Cortex of kidney (tissue), 1 donor: Measurements from ENCODE around the gene MYL4.
"Not testable (repeated sequence)": the region's sequence is repeated elsewhere in the genome, so short reads cannot be mapped to it uniquely, and the experiment has no call there.

ENCODE experiments used
- DNase-seq: peaks from one replicate; lab custom pipeline; 2025; lab: John Stamatoyannopoulos, UW

MYL4 gene

DNA sequence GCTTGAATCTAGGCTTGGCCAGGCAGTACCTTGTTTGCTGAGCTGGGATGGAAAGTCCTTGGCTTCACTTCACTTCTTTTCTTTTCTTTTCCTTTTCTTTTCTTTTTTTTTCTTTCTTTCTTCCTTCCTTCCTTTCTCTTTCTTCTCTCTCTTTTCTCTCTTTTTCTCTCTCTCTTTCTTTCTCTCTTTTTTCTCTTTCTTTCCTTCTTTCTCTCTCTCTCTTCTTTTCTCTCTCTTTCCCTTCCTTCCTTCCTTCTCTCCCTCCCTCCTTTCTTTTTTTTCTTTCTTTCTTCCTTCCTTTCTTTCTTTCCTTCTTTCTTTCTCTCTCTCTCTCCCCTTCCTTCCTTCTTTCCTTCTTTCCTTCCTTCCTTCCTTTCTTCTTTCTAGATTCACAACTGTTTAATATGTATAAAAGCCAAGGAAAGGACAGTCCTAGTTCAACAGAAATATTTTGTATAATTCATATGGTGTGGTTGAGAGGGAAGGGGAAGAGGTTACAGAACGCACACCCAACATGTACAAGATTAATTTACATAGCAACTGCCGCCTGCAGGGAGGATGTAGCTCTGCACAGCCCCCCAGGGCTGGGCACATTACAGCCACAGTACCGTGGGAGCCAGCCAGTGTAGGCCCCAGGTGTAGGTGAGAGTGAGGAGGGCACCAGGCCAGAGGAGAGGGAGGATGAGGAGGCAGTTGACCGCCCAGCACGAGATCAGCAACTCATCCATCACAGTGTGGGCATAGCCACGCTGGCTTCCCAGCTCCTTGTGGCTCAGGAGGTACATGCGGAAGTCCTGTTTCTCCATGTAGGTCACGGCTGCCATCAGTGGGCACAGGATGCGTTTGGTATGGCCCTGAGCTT lies 34.8 kb downstream of the MYL4 start:
- no peak for DNase-seq

GRCh38 chr17:47244697-47245096 lies 35.5 kb downstream of the MYL4 start:
- DNase-seq: no peak

DNA sequence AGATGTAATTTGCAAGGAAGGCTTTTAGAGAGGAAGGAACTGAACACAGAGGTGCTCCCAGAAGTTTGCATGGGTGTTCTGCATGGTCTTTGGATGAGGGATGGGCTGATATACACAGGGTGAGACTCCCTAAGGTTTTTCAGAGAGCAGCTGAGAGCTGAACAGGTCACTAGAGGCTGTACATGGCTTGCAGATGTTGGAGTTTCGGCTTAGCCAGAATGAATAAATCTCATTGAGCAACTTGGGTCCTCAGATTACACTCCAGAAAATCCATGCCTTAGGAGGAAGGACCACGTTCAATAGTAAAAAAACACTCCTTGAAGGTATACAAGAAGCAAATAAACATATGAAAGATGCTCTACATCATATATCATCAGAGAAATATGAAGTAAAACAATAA lies 37.0 kb downstream of the MYL4 start:
- DNase-seq: no peak

GRCh38 chr17:47250855-47251254 lies 41.7 kb downstream of the MYL4 start:
- no peak for DNase-seq

DNA sequence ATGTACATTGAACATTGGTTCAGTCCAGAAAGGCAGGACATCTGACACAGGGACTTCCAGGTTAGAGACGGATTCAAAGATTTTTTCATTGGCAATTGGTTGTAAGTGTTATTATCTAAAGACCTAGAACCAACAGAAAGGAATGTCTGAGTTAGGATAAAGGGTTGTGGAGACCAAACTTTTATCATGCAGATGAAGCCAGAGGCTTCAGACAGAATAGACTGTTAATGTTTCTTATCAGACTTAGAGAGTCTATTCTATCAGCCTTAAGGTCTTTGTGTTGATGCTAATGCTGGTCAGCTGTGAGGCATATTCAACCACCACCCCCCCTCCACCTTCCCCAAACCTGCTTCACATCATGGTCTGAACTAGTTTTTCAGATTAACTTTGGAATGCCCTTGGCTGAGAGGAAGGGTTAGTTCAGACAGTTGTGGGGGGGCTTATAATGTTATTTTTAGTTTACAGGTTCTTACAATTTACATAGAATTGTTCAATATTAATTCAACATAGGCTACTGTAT lies 42.3 kb downstream of the MYL4 start:
- no peak for DNase-seq

DNA sequence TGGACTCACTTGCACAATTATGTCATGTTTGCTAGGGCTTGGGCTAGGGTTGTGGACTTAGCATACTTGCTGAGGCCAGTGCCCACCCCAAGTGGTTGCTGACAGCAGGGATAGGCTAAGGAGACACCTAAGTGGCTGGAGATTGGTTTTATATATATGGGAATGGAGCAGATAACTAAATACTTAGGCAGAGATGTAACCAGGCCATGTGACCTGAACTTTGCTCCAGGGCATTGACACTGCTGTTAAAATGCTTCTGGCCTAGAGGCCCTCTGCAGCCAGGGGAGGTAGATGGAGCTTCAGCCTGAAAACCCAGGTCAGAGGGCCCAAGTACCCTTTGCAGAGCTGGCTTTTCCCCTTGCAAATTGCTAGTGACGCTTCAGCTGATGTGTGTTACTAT lies 43.1 kb downstream of the MYL4 start:
- DNase-seq: no peak

GRCh38 chr17:47252766-47253512 lies 43.8 kb downstream of the MYL4 start:
- DNase-seq: no peak

DNA sequence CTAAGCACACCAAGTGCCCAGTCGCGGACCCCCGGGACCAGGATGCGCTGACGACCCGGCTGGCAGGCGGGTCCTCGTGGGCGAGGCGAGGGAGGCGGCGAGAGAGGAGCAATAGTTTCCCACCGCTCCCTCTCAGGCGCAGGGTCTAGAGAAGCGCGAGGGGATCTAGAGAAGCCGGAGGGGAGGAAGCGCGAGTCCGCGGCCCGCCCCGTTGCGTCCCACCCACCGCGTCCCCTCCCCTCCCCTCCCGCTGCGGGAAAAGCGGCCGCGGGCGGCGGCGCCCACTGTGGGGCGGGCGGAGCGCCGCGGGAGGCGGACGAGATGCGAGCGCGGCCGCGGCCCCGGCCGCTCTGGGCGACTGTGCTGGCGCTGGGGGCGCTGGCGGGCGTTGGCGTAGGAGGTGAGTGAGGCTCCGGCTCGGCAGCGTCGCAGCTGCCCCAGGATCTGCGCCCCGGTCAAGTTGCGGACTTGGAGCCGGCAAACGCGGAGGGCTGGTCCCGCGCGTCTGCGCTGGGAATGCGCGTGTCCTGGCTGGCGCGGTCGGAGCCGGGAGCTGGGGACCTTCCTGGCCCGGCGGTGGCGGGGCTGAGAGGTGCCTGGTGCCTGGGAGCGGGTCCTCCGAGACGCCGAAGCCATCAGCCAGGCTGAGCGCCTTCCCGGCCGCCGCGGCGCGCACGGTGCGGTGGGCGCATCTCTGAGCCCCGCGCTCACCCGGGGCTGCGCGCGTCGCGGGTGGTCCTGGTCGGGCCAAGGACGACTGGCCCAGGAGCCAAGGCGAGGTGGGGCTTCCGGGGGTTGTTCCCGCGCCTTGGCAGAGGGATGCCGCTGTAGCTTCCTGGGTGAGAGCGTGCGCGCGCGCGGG lies 44.6 kb downstream of the MYL4 start, which contains the start of gene ITGB3:
ITGB3 (plus strand) TSS at position 287 of the 862 bp plus-strand sequence; CDS start at position 322, 35 bp downstream.
- DNase-seq: no peak

- no peak for DNase-seq
These were observed 45.3 kb downstream of the MYL4 start for GRCh38 chr17:47254403-47254943.

DNA sequence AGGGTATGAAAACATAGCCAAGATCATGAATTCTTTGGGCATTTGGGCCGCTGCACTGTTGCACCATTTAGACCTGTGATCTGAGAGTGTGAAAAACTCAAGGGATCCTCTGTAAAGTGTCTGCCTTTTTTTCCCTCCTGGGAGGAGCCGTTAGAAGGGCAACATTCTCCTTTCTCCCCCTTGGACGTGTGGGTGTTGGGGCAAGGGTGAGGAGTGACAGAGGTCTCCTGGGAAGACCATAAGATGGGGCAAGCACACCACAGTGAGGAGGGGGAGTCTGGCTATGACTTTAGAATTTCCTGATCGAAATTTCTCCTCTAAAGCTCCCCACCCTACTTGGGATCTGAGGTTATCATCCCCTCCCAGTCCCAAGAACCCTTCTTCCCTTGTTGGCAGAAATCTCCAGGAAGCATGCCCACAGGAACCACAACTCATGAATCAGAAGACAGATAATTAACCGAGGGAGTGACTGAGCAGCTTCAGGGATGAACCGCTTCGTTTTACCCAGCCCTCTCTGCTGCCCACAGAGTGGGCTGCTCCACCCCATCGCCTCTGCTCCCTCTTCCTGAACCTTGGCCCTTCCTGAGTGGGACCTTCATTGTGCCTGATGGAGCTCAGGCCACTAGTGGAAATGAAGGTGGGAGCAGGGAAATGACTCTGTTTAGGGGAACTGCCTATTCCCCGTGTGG lies 48.6 kb downstream of the MYL4 start:
- no peak for DNase-seq

DNA sequence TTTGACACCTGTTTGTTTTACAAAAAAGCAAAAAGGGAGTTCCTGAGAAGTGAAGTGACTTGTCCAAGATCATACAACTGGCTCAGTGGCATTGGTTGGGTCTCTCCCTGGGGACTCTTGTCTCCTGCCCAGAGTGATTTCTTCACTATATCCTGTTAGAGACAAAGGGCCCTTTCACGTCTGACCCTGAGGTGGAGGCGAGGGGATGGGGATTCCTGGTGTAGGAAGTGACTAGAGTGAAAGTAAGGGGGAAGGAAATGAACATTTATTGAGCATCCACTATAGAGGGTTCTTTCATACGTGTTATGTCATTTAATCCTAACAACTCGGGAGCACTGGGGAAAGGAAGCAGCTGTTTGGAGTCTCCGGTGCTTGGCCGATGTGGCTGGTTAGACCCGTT lies 53.4 kb downstream of the MYL4 start:
- no peak for DNase-seq

DNA sequence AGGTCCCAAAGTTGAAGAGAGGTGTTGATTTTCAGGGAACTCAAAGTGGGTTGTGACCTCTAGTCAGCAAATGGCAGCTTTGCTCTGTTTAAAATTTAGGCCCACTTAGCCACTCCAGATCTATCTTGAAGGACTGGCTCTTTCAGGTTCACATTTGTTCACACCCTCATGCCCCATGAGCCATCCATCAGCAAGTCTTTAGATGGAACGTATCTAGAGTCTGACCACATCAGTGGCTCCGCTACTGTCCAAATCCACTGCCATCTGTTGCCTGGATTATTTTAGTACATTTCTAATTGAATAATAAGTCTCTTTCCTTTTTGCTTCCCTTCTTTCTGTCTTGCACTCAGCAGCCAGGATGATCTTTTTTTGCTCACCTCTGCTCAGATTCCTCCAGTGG lies 55.0 kb downstream of the MYL4 start:
- no peak for DNase-seq

DNA sequence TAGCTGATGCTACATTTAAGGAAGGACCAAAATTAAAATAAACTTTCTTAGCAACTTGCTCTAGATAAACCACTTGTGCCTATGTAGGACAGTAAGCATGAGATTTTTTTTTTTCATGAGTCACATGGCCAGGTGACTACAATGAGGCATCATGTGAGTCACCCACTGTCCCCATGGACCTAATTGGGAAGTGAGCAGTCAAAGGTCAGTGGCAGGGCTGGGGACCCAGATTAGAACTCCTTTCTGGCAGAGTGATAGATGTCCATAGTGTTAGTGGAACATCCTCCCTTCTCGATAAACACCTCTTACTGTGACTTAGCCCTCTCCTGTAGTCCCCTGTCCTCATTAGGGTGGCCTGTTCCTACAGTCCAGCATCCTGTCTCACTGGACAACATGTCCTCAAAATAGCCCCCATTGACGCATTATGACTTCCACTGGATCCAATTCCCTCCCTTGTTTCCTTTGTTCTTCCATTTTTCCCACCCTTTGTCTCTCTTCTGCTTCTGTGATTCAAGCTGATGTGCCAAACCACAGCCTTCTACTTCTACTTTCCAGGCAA lies 56.9 kb downstream of the MYL4 start:
- no peak for DNase-seq

DNA sequence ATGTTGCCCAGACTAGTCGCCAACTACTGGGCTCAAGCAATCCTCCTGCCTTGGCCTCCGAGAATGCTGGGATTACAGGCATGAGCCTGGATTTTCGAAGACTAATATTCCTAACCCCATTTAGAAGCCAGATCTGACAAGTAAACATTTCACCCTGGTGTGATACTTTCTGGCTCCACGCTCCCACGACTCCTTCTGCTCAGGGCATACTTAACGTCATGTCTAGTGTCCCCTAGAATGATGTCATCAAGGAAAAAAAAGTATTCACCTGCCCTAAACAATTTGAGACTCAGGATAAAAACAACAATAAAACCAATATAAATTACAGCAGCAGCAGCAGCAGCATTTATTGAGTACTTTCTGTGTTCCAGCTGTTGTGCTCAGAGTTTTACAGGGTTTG lies 57.6 kb downstream of the MYL4 start:
- no peak for DNase-seq

DNA sequence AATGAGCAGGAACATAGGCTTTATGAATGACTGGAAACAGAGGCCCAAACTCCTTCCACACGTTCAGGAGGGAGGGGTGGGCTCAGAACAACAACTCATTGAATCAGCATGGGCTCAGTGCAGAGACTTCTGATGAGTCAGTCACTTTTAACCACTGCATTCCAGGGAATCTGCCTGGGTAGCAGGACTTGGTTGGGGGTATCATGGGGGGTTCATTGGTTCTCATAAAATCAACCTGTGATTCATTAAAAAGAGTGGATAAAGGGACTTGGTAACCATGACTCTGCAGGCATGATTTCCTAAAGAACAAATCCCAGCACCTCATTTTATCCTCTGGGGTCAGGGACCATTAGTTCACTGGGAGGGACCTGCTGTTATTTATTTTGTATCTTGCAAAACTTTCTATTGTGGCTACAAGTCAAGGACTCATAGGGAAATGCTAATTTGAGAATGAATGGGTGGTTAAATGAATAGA lies 58.2 kb downstream of the MYL4 start:
- DNase-seq: no peak

- not testable (repeated sequence) for DNase-seq
These were observed 59.8 kb downstream of the MYL4 start for GRCh38 chr17:47268964-47269363.

- DNase-seq: not testable (repeated sequence)
These were observed 60.6 kb downstream of the MYL4 start for GRCh38 chr17:47269561-47270280.

DNA sequence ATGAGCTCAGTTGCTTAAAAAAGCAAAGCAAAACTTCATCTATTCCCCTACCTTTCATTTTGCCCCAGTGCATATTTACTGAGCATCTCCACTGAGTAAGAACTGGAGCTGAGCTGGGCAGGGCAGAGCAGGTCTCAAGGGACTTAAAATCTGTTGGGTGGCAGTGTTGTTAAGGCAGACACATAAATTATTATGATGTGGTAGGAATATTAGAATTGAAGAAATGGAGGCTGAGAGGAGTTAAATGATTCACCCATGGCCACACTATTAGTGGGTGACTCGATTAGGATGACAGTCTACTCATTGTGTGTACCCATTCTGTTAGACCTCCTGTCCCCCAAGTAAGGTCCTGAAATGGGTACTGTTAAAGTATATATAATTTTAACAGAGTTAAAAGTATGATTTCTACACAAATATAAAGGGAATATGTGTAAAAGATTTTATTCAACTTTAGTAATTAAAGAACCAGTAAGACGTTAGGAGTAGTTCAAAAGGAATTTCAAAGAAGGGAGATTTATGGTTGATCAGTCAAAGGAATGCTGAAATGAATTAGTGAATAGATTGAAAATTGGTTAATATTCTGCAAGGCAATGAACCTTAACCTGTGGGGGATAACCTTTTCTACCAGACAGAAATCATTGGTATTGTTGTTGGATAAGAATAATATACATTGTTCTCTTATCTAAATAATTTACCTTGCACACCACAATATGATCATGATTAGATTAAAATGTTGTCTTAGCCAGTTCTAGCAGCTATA lies 62.0 kb downstream of the MYL4 start:
- DNase-seq: no peak

DNA sequence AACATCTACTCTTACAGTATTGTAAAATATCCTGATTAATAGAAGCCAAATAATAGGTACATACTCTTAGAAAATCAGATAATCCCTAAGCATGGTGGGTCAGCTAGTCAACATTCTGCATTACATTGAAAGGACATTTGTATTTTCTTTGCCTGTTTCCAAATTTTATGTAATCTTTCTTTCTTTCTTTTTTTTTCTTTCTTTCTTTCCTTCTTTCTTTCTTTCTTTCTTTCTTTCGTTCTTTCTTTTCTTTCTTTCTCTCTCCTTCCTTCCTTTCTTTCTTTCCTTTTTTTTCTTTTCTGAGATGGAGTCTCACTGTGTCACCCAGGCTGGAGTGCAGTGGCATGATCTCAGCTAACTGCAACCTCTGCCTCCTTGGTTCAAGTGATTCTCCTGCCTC lies 63.3 kb downstream of the MYL4 start:
- DNase-seq: no peak
